PC-9 (cell line): Measurements from ENCODE around the gene TSEN15. TPM values are rescaled to one million over a fixed set of nuclear protein-coding genes. Genes with fewer than 3 reads are reported as not detected.
A peak's percentile ranks its signal among the peaks of the same experiment; 100 is the strongest.

Experiments
- BruUV-seq: library from RNA; stranded (reverse); fragments of 400-500 nt; replicated peaks from 2 replicates; lab custom pipeline; 2021; lab: Mats Ljungman, UMichigan
- CTCF ChIA-PET: fragments of 300-600 bp; sonication (Branson Sonifier 250); formaldehyde crosslinking; loops from one replicate; lab custom pipeline; 2022; ENCODE audit warnings: antibody characterized with exemption; lab: Charles Lee
- POLR2A ChIA-PET: fragments of 300-600 bp; sonication (Branson Sonifier 250); formaldehyde crosslinking; loops from one replicate; lab custom pipeline; 2022; ENCODE audit warnings: antibody characterized with exemption; ENCODE audit not compliant: unreplicated experiment; lab: Charles Lee
- DNase-seq, 2 experiments: peaks; one replicate each; pipeline versions ENCODE4 v3.0.0 to v3.0.0-alpha.2; 2015 to 2022; ENCODE audit warnings: mixed read lengths in 1 of 2
- H2AFZ ChIP-seq: fragments of 200-600 bp; sonication (generic); 2 replicates; pipeline ENCODE4 v1.8.1; 2017; ENCODE audit warnings: antibody characterized with exemption
- H3F3A ChIP-seq: fragments of 200-600 bp; sonication (generic); 2 replicates; pipeline ENCODE4 v1.8.1; 2017; ENCODE audit warnings: antibody characterized with exemption, mild to moderate bottlenecking, low read depth; ENCODE audit not compliant: insufficient read depth
- H3K27ac ChIP-seq: fragments of 200-600 bp; sonication (generic); 2 replicates; pipeline ENCODE4 v1.6.1; 2016; ENCODE audit warnings: mixed run types
- H3K27me3 ChIP-seq: fragments of 200-600 bp; sonication (generic); 2 replicates; pipeline ENCODE4 v1.6.1; 2016; ENCODE audit warnings: low read depth, mixed run types; ENCODE audit not compliant: insufficient read depth
- H3K36me3 ChIP-seq: fragments of 200-600 bp; sonication (generic); 2 replicates; pipeline ENCODE4 v1.6.1; 2016; ENCODE audit warnings: low read depth, mixed run types
- H3K4me1 ChIP-seq: fragments of 200-600 bp; sonication (generic); replicated peaks from 2 replicates; pipeline ENCODE4 v1.6.1; 2016; ENCODE audit warnings: mixed run types; ENCODE audit not compliant: insufficient read depth
- H3K4me2 ChIP-seq: fragments of 200-600 bp; sonication (generic); 2 replicates; pipeline ENCODE4 v1.6.1; 2017; ENCODE audit warnings: mixed run types
- H3K4me3 ChIP-seq: fragments of 200-600 bp; sonication (generic); 2 replicates; pipeline ENCODE4 v1.6.1; 2016; ENCODE audit warnings: mixed run types
- H3K79me2 ChIP-seq: fragments of 200-600 bp; sonication (generic); 2 replicates; pipeline ENCODE4 v1.6.1; 2017; ENCODE audit warnings: low read depth, mixed run types
- H3K9me2 ChIP-seq: fragments of 200-600 bp; sonication (generic); 2 replicates; pipeline ENCODE4 v1.8.1; 2017; ENCODE audit warnings: mild to moderate bottlenecking; ENCODE audit not compliant: insufficient read depth
- H3K9me3 ChIP-seq: fragments of 200-600 bp; sonication (generic); 2 replicates; pipeline ENCODE4 v1.8.1; 2016; ENCODE audit warnings: low read depth; ENCODE audit not compliant: insufficient read depth
- H4K20me1 ChIP-seq: fragments of 200-600 bp; sonication (generic); 2 replicates; pipeline ENCODE4 v1.8.1; 2017; ENCODE audit not compliant: insufficient read depth
- CTCF ChIP-seq: fragments of 200-600 bp; sonication (generic); conservative IDR thresholded peaks from 2 replicates; pipeline ENCODE4 v1.6.1; 2017; ENCODE audit warnings: mixed run types, antibody characterized with exemption, mild to moderate bottlenecking, moderate library complexity
- EZH2 ChIP-seq: fragments of 200-600 bp; sonication (generic); IDR thresholded peaks from 2 replicates; pipeline ENCODE4 v1.8.0; 2017; ENCODE audit warnings: antibody characterized with exemption, low read depth
- intact Hi-C: fragments of 100-400 bp; cut with micrococcal nuclease; formaldehyde crosslinking; loops from one replicate; pipeline ENCODE4 v1.10.0; 2022; ENCODE audit not compliant: unreplicated experiment
- total RNA-seq: library from RNA; stranded (reverse); gene quantifications from 2 replicates; pipeline ENCODE4 v1.2.3, GENCODE V29; 2021

The TSEN15 gene
- total RNA-seq, 1 experiment from 2014 or later: 46.0 TPM

GRCh38 chr1:184049291-184049690, 2.2 kb upstream of the TSEN15 start:
- Histone ChIP-seq H3K27ac (no peak overlapping the region), H3K4me3 (no peak overlapping the region), H3K79me2 (peaks cover 26% of the 10 kb centered on the region), H3K4me1 (peaks cover 31% of the 10 kb centered on the region), H4K20me1 (no peaks in the 10 kb centered on the region), H3K36me3 (peaks cover 1% of the 10 kb centered on the region; the same call in 1 of the 2 replicates), H2AFZ (no peak overlapping the region), H3K9me2 (no peaks in the 10 kb centered on the region), H3K4me2 (no peak overlapping the region), H3K9me3 (no peaks in the 10 kb centered on the region), H3K27me3 (no peaks in the 10 kb centered on the region), H3F3A (peaks cover 14% of the 10 kb centered on the region; the same call in 1 of the 2 replicates)
- no TSS peak for BruUV-seq
- ChIA-PET CTCF (no interaction called here), POLR2A (interaction anchor here (0.5 kb wide), 1 partner anchor 106 kb away, joined by 4 read pairs; no protein-coding TSS in a partner anchor)
- no peak for DNase-seq
- TF ChIP-seq EZH2 (no peak), CTCF (no peak)
- intact Hi-C loops: no loop called here

GRCh38 chr1:184049836-184050468, 1.6 kb upstream of the TSEN15 start:
- H3F3A ChIP-seq: peaks cover 14% of the 10 kb centered on the region; the same call in 1 of the 2 replicates
- TF ChIP-seq CTCF: no peak
- TF ChIP-seq EZH2: no peak
- CTCF ChIA-PET: interaction anchor here (0.6 kb wide), 1 partner anchor 100 kb away, joined by 5 read pairs; no protein-coding TSS in a partner anchor

GRCh38 chr1:184050636-184051035, 894 bp upstream of the TSEN15 start:
- TF ChIP-seq EZH2 (no peak), CTCF (no peak)
- H3K4me1 ChIP-seq: peaks cover 31% of the 10 kb centered on the region
- H3K79me2 ChIP-seq: peaks cover 37% of the 10 kb centered on the region
- H4K20me1 ChIP-seq: no peaks in the 10 kb centered on the region
- H3K9me3 ChIP-seq: no peaks in the 10 kb centered on the region
- POLR2A ChIA-PET: no interaction called here
- intact Hi-C loops: loop anchor here (5.0 kb wide), 1 partner anchor 108 kb away; no protein-coding TSS in a partner anchor
- H3K27ac ChIP-seq: peak overlapping the region; percentile 100
- BruUV-seq: no TSS peak
- peaks cover 15% of the 10 kb centered on the region for H3K36me3 ChIP-seq
- H3F3A ChIP-seq: peaks cover 14% of the 10 kb centered on the region; the same call in 1 of the 2 replicates
- H3K4me3 ChIP-seq: peak overlapping the region; percentile 81
- CTCF ChIA-PET: interaction anchor here (0.6 to 1.1 kb wide), 2 partner anchors 101 to 613 kb away, joined by 3 to 5 read pairs; no protein-coding TSS in a partner anchor
- no peaks in the 10 kb centered on the region for H3K27me3 ChIP-seq
- H2AFZ ChIP-seq: peak overlapping the region; percentile 92
- peak overlapping the region; percentile 99 for H3K4me2 ChIP-seq
- H3K9me2 ChIP-seq: no peaks in the 10 kb centered on the region
- no peak for DNase-seq

More at GRCh38 chr1:184049836-184050468, 1.6 kb upstream of the TSEN15 start:
- peaks cover 8% of the 10 kb centered on the region for H3K36me3 ChIP-seq
- H2AFZ ChIP-seq: peak overlapping the region; percentile 92; the same call in 1 of the 2 replicates
- no peak for DNase-seq
- peak overlapping the region; percentile 100; the same call in 1 of the 2 replicates for H3K27ac ChIP-seq
- 0 out of 2 replicates have a peak overlapping the region, but pooled peaks have one; percentile 99 for H3K4me2 ChIP-seq
- no peaks in the 10 kb centered on the region for H3K27me3 ChIP-seq
- H3K4me3 ChIP-seq: no peak overlapping the region
- POLR2A ChIA-PET: interaction anchor here (0.5 kb wide), 1 partner anchor 107 kb away, joined by 4 read pairs; no protein-coding TSS in a partner anchor
- H4K20me1 ChIP-seq: no peaks in the 10 kb centered on the region
- peaks cover 32% of the 10 kb centered on the region for H3K79me2 ChIP-seq
- no peaks in the 10 kb centered on the region for H3K9me2 ChIP-seq
- BruUV-seq: no TSS peak
- H3K9me3 ChIP-seq: no peaks in the 10 kb centered on the region
- peaks cover 31% of the 10 kb centered on the region for H3K4me1 ChIP-seq
- intact Hi-C loops: loop anchor here (5.0 kb wide), 1 partner anchor 108 kb away; no protein-coding TSS in a partner anchor
